Right ventricle myocardium superior (tissue), 1 donor: ENCODE measurements around the gene PDYN. TPM values are rescaled to one million over a fixed set of nuclear protein-coding genes. Genes with fewer than 3 reads are reported as not detected.

Source experiments
- ATAC-seq: fragments of 200-7000 bp; cut with Tn5 transposase; one replicate; pipeline ENCODE4 v1.9.1; 2020; ENCODE audit warnings: mild to moderate bottlenecking; ENCODE audit not compliant: poor library complexity
- DNase-seq: peaks from one replicate; pipeline ENCODE4 v3.0.0-alpha.2; 2020
- intact Hi-C: fragments of 100-400 bp; cut with DNase I; formaldehyde crosslinking; loops from one replicate; pipeline ENCODE4 v1.11.2; 2022
- total RNA-seq: library from RNA; stranded (reverse); fragmentation: NEBNext Ultra II Directional; extraction: Animal tissue kit (Norgen Biotek cat#: 25700); gene quantifications from one replicate; pipeline ENCODE4 v1.2.1, GENCODE V29; 2021
- donor health status: DM: no; HTN: yes; CAD: no; lungs with severe emphysema.

The PDYN gene
- total RNA-seq, 1 donor from 2014 or later, result not detected

GRCh38 chr20:1959156-1959555 is 34.7 kb downstream of the PDYN start:
- intact Hi-C loops, result no loop called here
- ATAC-seq, result no peak
- DNase-seq, result no peak

- intact Hi-C loops, result no loop called here
- ATAC-seq, result no peak
- no peak for DNase-seq
Observed at GRCh38 chr20:1958426-1958825, 35.4 kb downstream of the PDYN start.

GRCh38 chr20:1955217-1955616 is 38.6 kb downstream of the PDYN start:
- intact Hi-C loops, result no loop called here
- DNase-seq (no peak), ATAC-seq (no peak)

- DNase-seq (no peak), ATAC-seq (no peak)
- intact Hi-C loops, result no loop called here
Observed at GRCh38 chr20:1953621-1954020, 40.2 kb downstream of the PDYN start.

GRCh38 chr20:1952737-1953530 is 40.9 kb downstream of the PDYN start:
- intact Hi-C loops, result no loop called here
- no peak for ATAC-seq

GRCh38 chr20:1951436-1952115 is 42.3 kb downstream of the PDYN start:
- ATAC-seq, result no peak
- DNase-seq, result no peak
- intact Hi-C loops, result no loop called here

More at GRCh38 chr20:1952737-1953530, 40.9 kb downstream of the PDYN start:
- no peak for DNase-seq

- intact Hi-C loops, result no loop called here
- no peak for ATAC-seq
- DNase-seq, result no peak
Observed at GRCh38 chr20:1950836-1951235, 43.0 kb downstream of the PDYN start.

- DNase-seq (no peak), ATAC-seq (no peak)
- intact Hi-C loops, result no loop called here
Observed at GRCh38 chr20:1949347-1950100, 44.3 kb downstream of the PDYN start.

- intact Hi-C loops, result no loop called here
- DNase-seq, result no peak
Observed at GRCh38 chr20:1947535-1947846, 46.4 kb downstream of the PDYN start.

GRCh38 chr20:1946762-1947534 is 46.9 kb downstream of the PDYN start:
- DNase-seq, result peak; percentile 67
- ATAC-seq, result peak; percentile 18
- intact Hi-C loops, result no loop called here

More at GRCh38 chr20:1947535-1947846, 46.4 kb downstream of the PDYN start:
- no peak for ATAC-seq

- no peak for DNase-seq
- no peak for ATAC-seq
- intact Hi-C loops, result no loop called here
Observed at GRCh38 chr20:1946442-1946761, 47.5 kb downstream of the PDYN start.

GRCh38 chr20:1945660-1946059 is 48.2 kb downstream of the PDYN start:
- no peak for DNase-seq
- no peak for ATAC-seq
- intact Hi-C loops, result no loop called here

GRCh38 chr20:1945134-1945618 is 48.7 kb downstream of the PDYN start:
- intact Hi-C loops, result no loop called here
- ATAC-seq, result peak; percentile 71

GRCh38 chr20:1944345-1945091 is 49.3 kb downstream of the PDYN start:
- DNase-seq (no peak), ATAC-seq (no peak)
- intact Hi-C loops, result no loop called here

More at GRCh38 chr20:1945134-1945618, 48.7 kb downstream of the PDYN start:
- peak; percentile 84 for DNase-seq

- DNase-seq (peak; percentile 68), ATAC-seq (peak; percentile 55)
- intact Hi-C loops, result no loop called here
Observed at GRCh38 chr20:1943275-1944002, 50.4 kb downstream of the PDYN start.

- intact Hi-C loops, result no loop called here
- ATAC-seq (no peak), DNase-seq (no peak)
Observed at GRCh38 chr20:1942486-1943274, 51.2 kb downstream of the PDYN start.

- DNase-seq (no peak), ATAC-seq (no peak)
- intact Hi-C loops, result no loop called here
Observed at GRCh38 chr20:1942061-1942460, 51.8 kb downstream of the PDYN start.
